K562 treated with DMSO at 1 percent for 12 hours (cell line): ENCODE measurements around the gene OR2A14. TPM values are rescaled to one million over a fixed set of nuclear protein-coding genes. Genes with fewer than 3 reads are reported as not detected.

Experiments
- total RNA-seq: library from RNA; unstranded; fragments of 300-600 nt; gene quantifications from 2 replicates; pipeline ENCODE4 v1.2.3, GENCODE V29; 2022; ENCODE audit not compliant: insufficient read depth

The OR2A14 gene, protein sequence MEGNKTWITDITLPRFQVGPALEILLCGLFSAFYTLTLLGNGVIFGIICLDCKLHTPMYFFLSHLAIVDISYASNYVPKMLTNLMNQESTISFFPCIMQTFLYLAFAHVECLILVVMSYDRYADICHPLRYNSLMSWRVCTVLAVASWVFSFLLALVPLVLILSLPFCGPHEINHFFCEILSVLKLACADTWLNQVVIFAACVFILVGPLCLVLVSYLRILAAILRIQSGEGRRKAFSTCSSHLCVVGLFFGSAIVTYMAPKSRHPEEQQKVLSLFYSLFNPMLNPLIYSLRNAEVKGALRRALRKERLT
- total RNA-seq = not detected in 2 replicates

DNA sequence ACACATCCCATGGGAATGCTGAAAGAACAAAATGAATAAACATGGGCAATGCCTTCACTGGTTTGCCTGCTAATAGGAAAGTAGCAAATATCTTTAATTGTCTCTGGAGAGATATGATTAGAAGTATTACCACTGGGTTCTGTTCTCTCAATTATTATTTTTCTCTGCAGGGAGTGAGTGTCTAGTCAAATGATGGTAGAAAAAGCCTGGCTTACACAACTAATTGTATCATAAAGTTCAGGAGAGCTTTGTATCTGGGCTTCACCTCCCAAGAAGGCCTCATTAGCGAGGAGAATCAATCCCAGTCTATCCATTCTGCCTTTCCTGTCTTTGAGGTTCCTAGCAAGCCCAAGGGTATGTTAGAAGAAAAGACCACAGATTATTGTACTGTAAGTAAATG, at the start of gene OR2A14:
Gene OR2A14, plus strand, starts transcription at position 301 of the 400 bp plus-strand sequence. CDS start 5,937 bp downstream, outside the sequence.

DNA sequence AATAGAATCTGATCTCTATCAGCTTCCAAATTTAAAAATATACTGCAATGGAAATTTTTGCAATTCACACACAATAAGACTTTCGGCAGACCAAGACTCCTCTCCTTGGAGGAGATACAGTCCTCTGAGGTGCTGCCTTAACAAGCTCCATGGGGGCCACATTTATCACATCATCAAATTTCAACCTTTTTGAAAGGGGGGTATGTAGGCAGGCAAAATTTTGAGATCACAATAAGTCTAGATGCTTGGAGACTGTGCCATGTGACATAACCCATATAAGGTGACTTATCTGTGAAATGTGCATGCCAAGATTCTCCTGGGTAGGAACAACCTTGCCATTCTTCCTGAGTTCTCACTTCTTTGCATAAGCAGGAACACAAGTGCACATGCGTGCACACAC, 37.0 kb upstream of the OR2A14 start, which contains the start of gene OR2A12:
Gene OR2A12, plus strand, starts transcription at position 301 of the 400 bp plus-strand sequence. CDS start 8,830 bp downstream, outside the sequence.

GRCh38 chr7:144109283-144109682, 13.7 kb upstream of the OR2A14 start, which contains the start of gene OR2A2:
Gene OR2A2 (plus strand): TSS chr7:144109583. CDS start chr7:144109583, 0 bp downstream.

Other genes starting within 250 kb of the OR2A14 start
- gene TCAF1, start 221.0 kb upstream of the OR2A14 start, total RNA-seq = 19.2 and 56.5 TPM in 2 replicates
- not detected in 2 replicates for gene OR2F2, start 187.9 kb upstream of the OR2A14 start, total RNA-seq
- not detected in 2 replicates for gene OR2F1, start 168.3 kb upstream of the OR2A14 start, total RNA-seq
- not detected in 2 replicates for gene OR6B1, start 122.9 kb upstream of the OR2A14 start, total RNA-seq
- gene OR2A5, start 74.2 kb upstream of the OR2A14 start, total RNA-seq = not detected in 2 replicates
- gene OR2A25, start 53.4 kb upstream of the OR2A14 start, total RNA-seq = not detected in 2 replicates
- not detected in 2 replicates for gene OR2A12, start 36.9 kb upstream of the OR2A14 start, total RNA-seq
- gene OR2A2, start 13.6 kb upstream of the OR2A14 start, total RNA-seq = not detected in 2 replicates
- not detected in 2 replicates for gene CTAGE4, start 60.3 kb downstream of the OR2A14 start, total RNA-seq
- gene ARHGEF35, start 72.7 kb downstream of the OR2A14 start, total RNA-seq = not detected in 2 replicates
- gene OR2A42, start 116.4 kb downstream of the OR2A14 start, total RNA-seq = not detected in 2 replicates
- not detected in 2 replicates for gene OR2A7, start 141.6 kb downstream of the OR2A14 start, total RNA-seq
- gene CTAGE8, start 146.1 kb downstream of the OR2A14 start, total RNA-seq = not detected in 2 replicates
- gene OR2A1, start 189.2 kb downstream of the OR2A14 start, total RNA-seq = not detected in 2 replicates
- 0.30 and 0.40 TPM in 2 replicates for gene ARHGEF5, start 232.2 kb downstream of the OR2A14 start, total RNA-seq